B cell (primary cell): Measurements from ENCODE around the gene MUS81. TPM values are rescaled to one million over a fixed set of nuclear protein-coding genes. Genes with fewer than 3 reads are reported as not detected.

ENCODE experiments used
- ATAC-seq: fragments of 200-7000 bp; cut with Tn5 transposase; one replicate; pipeline ENCODE4 v1.10.0; 2021; ENCODE audit warnings: low read depth, mild to moderate bottlenecking, moderate number of reproducible peaks, moderate library complexity
- CTCF ChIA-PET: fragments of 350-600 bp; sonication (Branson Sonifier 250); formaldehyde crosslinking; loops from one replicate; lab custom pipeline; 2021; ENCODE audit warnings: antibody characterized with exemption, inconsistent platforms; lab: Charles Lee
- POLR2A ChIA-PET: fragments of 350-600 bp; sonication (Branson Sonifier 250); formaldehyde crosslinking; loops from one replicate; lab custom pipeline; 2021; ENCODE audit warnings: antibody characterized with exemption; lab: Charles Lee
- DNase-seq: peaks from one replicate; pipeline ENCODE4 v3.0.0; 2013
- H2AFZ ChIP-seq: 2 replicates; pipeline ENCODE4 v1.6.1; 2012; ENCODE audit warnings: mild to moderate bottlenecking, low read depth, low read length; ENCODE audit not compliant: insufficient read depth, poor library complexity, severe bottlenecking
- H3K27ac ChIP-seq, 2 donors: 1 replicate in 1 of 2; 2 replicates in 1 of 2; pipeline ENCODE4 v1.5.1; 2012 to 2013; ENCODE audit warnings: low read length in 2 of 2, mild to moderate bottlenecking in 2 of 2, moderate library complexity in 1 of 2
- H3K27me3 ChIP-seq, 4 experiments: fragments of 200-600 bp in 1 of 4; sonication (generic) in 1 of 4; replicated peaks in 1 of 4; 1 replicate in 2 of 4; 2 replicates in 2 of 4; pipeline versions ENCODE4 v1.6.1 to v1.7.0; 2013 to 2016; ENCODE audit warnings: low read length in 3 of 4, mild to moderate bottlenecking in 2 of 4, mixed read lengths in 1 of 4, moderate library complexity in 1 of 4; ENCODE audit not compliant: insufficient read depth in 4 of 4, control insufficient read depth in 3 of 4; ENCODE audit errors: control extremely low read depth in 1 of 4
- H3K36me3 ChIP-seq, 2 experiments: replicated peaks in 1 of 2; 1 replicate in 1 of 2; 2 replicates in 1 of 2; pipeline versions ENCODE4 v1.6.1 to v1.7.1; 2013; ENCODE audit warnings: low read length in 1 of 2; ENCODE audit not compliant: insufficient read depth in 2 of 2, control insufficient read depth in 1 of 2; ENCODE audit errors: control extremely low read depth in 1 of 2, extremely low read depth in 1 of 2
- H3K4me1 ChIP-seq, 2 donors: fragments of 200-600 bp in 1 of 2; sonication (generic) in 1 of 2; 1 replicate in 1 of 2; 2 replicates in 1 of 2; pipeline versions ENCODE4 v1.5.1 to v1.6.1; 2013 to 2017; ENCODE audit warnings: low read length in 2 of 2; ENCODE audit not compliant: control insufficient read depth in 2 of 2, insufficient read depth in 2 of 2
- H3K4me2 ChIP-seq: replicated peaks from 2 replicates; pipeline ENCODE3; 2012; ENCODE audit warnings: mild to moderate bottlenecking, low read depth, low read length; ENCODE audit not compliant: poor library complexity, severe bottlenecking
- H3K4me3 ChIP-seq, 5 experiments: fragments of 200-600 bp in 1 of 5; sonication (generic) in 1 of 5; 1 replicate in 3 of 5; 2 replicates in 2 of 5; pipeline versions ENCODE4 v1.5.1 to v1.7.0; 2011 to 2016; ENCODE audit warnings: low read length in 4 of 5, mild to moderate bottlenecking in 4 of 5, low read depth in 2 of 5, control low read depth in 1 of 5, moderate library complexity in 1 of 5; ENCODE audit not compliant: insufficient read depth in 1 of 5; ENCODE audit errors: control extremely low read depth in 1 of 5, extremely low read depth in 1 of 5
- H3K79me2 ChIP-seq: fragments of 200-600 bp; sonication (generic); one replicate; pipeline ENCODE4 v1.6.0; 2016; ENCODE audit warnings: low read length; ENCODE audit not compliant: control insufficient read depth, insufficient read depth
- H3K9ac ChIP-seq: fragments of 200-600 bp; sonication (generic); 2 replicates; pipeline ENCODE4 v1.6.1; 2017; ENCODE audit warnings: mild to moderate bottlenecking, low read length, moderate library complexity
- H3K9me3 ChIP-seq, 3 donors: one replicate each; pipeline versions ENCODE4 v1.6.1 to v1.7.1; 2013; ENCODE audit warnings: low read length in 2 of 3; ENCODE audit not compliant: control insufficient read depth in 2 of 3, insufficient read depth in 1 of 3; ENCODE audit errors: control extremely low read depth in 1 of 3
- H4K20me1 ChIP-seq: 2 replicates; pipeline ENCODE4 v1.6.0; 2012; ENCODE audit warnings: mild to moderate bottlenecking, low read length; ENCODE audit not compliant: insufficient read depth, control insufficient read depth, poor library complexity, severe bottlenecking
- H3K27ac Mint-ChIP-seq: one replicate; pipeline ENCODE4 v1.8.0; 2021; ENCODE audit warnings: mixed read lengths
- H3K27me3 Mint-ChIP-seq: one replicate; pipeline ENCODE4 v1.8.0; 2021; ENCODE audit warnings: mixed read lengths
- H3K4me1 Mint-ChIP-seq: one replicate; pipeline ENCODE4 v1.8.0; 2021; ENCODE audit warnings: mixed read lengths
- H3K4me3 Mint-ChIP-seq: one replicate; pipeline ENCODE4 v1.8.0; 2021; ENCODE audit warnings: mixed read lengths
- H3K9me3 Mint-ChIP-seq: one replicate; pipeline ENCODE4 v1.8.0; 2022; ENCODE audit warnings: mixed read lengths; ENCODE audit not compliant: insufficient read depth
- CTCF ChIP-seq: fragments of 200-600 bp; IDR thresholded peaks from one replicate; pipeline ENCODE4 v1.8.0; 2022; ENCODE audit warnings: antibody characterized with exemption, mild to moderate bottlenecking
- EZH2 ChIP-seq: IDR thresholded peaks from 2 replicates; pipeline ENCODE4 v1.6.1; 2012; ENCODE audit warnings: borderline replicate concordance, low read depth, mild to moderate bottlenecking, moderate library complexity, low read length; ENCODE audit not compliant: insufficient read depth, poor library complexity, severe bottlenecking
- WGBS: methylation state at CpG from one replicate; pipeline ENCODE4 v1.1.5; 2013; ENCODE audit warnings: missing lambda C conversion rate; ENCODE audit not compliant: insufficient coverage; 5-methylcytosine and 5-hydroxymethylcytosine counted together
- intact Hi-C: fragments of 100-400 bp; cut with micrococcal nuclease; formaldehyde crosslinking; loops from one replicate; pipeline ENCODE4 v1.10.0; 2022
- polyA plus RNA-seq: library from polyadenylated mRNA; depleted of rRNA; stranded (reverse); fragments of >200 nt; gene quantifications from 2 replicates; pipeline ENCODE4 v1.2.3, GENCODE V29; 2012
- total RNA-seq, 2 donors: library from RNA; stranded (reverse); fragments of 120-200 nt in 1 of 2; gene quantifications; 1 replicate in 1 of 2; 2 replicates in 1 of 2; pipeline versions ENCODE4 v1.2.3 to v1.2.4, GENCODE V29; 2013 to 2022

Gene MUS81
- total and polyA plus RNA-seq, 2 donors (not counting 1 experiment from before 2014, with no cell fraction given) = 74.5 to 134 TPM

- ATAC-seq (no peak), DNase-seq (no peak)
- H2AFZ ChIP-seq = no peak overlapping the region
- H3K4me3 ChIP-seq = no peak overlapping the region
- WGBS = 93% methylated on average over 18 of the region's 18 CpGs
- H3K4me1 ChIP-seq = peaks cover 9 to 18% of the 10 kb centered on the region in 2 donors
- intact Hi-C loops = no loop called here
- H3K36me3 ChIP-seq = peaks cover 0 to 52% of the 10 kb centered on the region in 2 experiments
- H3K4me2 ChIP-seq = no peak overlapping the region
- no peaks in the 10 kb centered on the region for H3K27me3 ChIP-seq
- CTCF ChIA-PET = no interaction called here
- no peak overlapping the region for H3K4me3 Mint-ChIP-seq
- peaks cover 30% of the 10 kb centered on the region for H3K79me2 ChIP-seq
- H3K9me3 ChIP-seq = no peaks in the 10 kb centered on the region
- H3K9ac ChIP-seq = no peak overlapping the region
- H4K20me1 ChIP-seq = peaks cover 34% of the 10 kb centered on the region
- no peak overlapping the region for H3K27ac Mint-ChIP-seq
- H3K4me1 Mint-ChIP-seq = peaks cover 18% of the 10 kb centered on the region
- TF ChIP-seq CTCF (no peak), EZH2 (no peak)
- H3K9me3 Mint-ChIP-seq = no peaks in the 10 kb centered on the region
- no peak overlapping the region for H3K27ac ChIP-seq
- no peaks in the 10 kb centered on the region for H3K27me3 Mint-ChIP-seq
- POLR2A ChIA-PET = no interaction called here
Observed at GRCh38 chr11:65864706-65865471, 4.7 kb downstream of the MUS81 start.

- no peak overlapping the region for H3K27ac ChIP-seq
- peaks cover 12 to 19% of the 10 kb centered on the region in 2 donors for H3K4me1 ChIP-seq
- ChIA-PET POLR2A (interaction anchor here (0.5 to 0.6 kb wide), 2 partner anchors 13 to 179 kb away, joined by 3 read pairs; no protein-coding TSS in a partner anchor), CTCF (interaction anchor here (0.7 to 7.0 kb wide), 2 partner anchors 22 to 96 kb away, joined by 6 to 65 read pairs; partner anchors contain the start of genes CCDC85B and FIBP)
- no peaks in the 10 kb centered on the region for H3K9me3 ChIP-seq
- ATAC-seq (no peak), DNase-seq (no peak)
- Mint-ChIP-seq H3K9me3 (no peaks in the 10 kb centered on the region), H3K4me1 (peaks cover 19% of the 10 kb centered on the region), H3K4me3 (no peak overlapping the region), H3K27ac (no peak overlapping the region), H3K27me3 (no peaks in the 10 kb centered on the region)
- intact Hi-C loops = no loop called here
- TF ChIP-seq CTCF (no peak), EZH2 (no peak)
- H3K79me2 ChIP-seq = peaks cover 30% of the 10 kb centered on the region
- WGBS = 93% methylated on average over 6 of the region's 9 CpGs
- no peaks in the 10 kb centered on the region for H3K27me3 ChIP-seq
- no peak overlapping the region for H3K4me3 ChIP-seq
- no peak overlapping the region for H3K9ac ChIP-seq
- no peak overlapping the region for H3K4me2 ChIP-seq
- peaks cover 34% of the 10 kb centered on the region for H4K20me1 ChIP-seq
- H3K36me3 ChIP-seq = peaks cover 0 to 52% of the 10 kb centered on the region in 2 experiments
- H2AFZ ChIP-seq = no peak overlapping the region
Observed at GRCh38 chr11:65865550-65866172, 5.4 kb downstream of the MUS81 start.
